Subcutaneous adipose tissue (tissue), 4 donors: ENCODE data around the gene ASL. TPM values are rescaled to one million over a fixed set of nuclear protein-coding genes. Genes with fewer than 3 reads are reported as not detected.

Experiments used
- CTCF ChIP-seq: fragments of 450-650 bp; IDR thresholded peaks from one replicate; pipeline ENCODE4 v1.5.1; 2016; ENCODE audit warnings: low read depth, mild to moderate bottlenecking, control low read depth, antibody characterized with exemption, moderate library complexity
- total RNA-seq, 4 donors: library from RNA; depleted of rRNA; stranded (reverse); fragments of >200 nt; gene quantifications; one replicate each; pipeline ENCODE4 v1.1.0, GENCODE V29; 2016

The ASL gene
- total RNA-seq, 4 donors from 2014 or later = 15.5 to 34.6 (median 30.7) TPM

GRCh38 chr7:66138994-66139752 is 63.6 kb downstream of the ASL start:
- no peak for TF ChIP-seq CTCF

- no peak for TF ChIP-seq CTCF
Measured at GRCh38 chr7:66140924-66141323, 65.3 kb downstream of the ASL start.

DNA sequence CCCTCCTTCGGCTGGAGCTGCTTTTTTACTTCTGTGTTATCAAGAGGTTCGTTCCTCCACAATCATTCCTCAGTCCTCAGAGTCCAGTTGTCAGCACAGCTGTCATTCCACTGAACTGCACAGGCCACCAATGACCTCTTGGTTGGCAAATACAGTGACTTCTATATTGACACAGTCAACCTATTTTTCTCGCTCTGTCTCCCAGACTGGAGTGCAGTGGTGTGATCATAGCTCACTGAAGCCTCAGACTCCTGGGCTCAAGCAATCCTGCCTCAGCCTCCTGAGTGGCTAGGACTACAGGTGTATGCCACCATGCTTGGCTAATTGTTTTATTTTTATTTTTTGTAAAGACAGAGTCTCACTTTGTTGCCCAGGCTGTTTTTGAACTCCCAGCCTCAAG is 66.7 kb downstream of the ASL start:
- no peak for TF ChIP-seq CTCF

DNA sequence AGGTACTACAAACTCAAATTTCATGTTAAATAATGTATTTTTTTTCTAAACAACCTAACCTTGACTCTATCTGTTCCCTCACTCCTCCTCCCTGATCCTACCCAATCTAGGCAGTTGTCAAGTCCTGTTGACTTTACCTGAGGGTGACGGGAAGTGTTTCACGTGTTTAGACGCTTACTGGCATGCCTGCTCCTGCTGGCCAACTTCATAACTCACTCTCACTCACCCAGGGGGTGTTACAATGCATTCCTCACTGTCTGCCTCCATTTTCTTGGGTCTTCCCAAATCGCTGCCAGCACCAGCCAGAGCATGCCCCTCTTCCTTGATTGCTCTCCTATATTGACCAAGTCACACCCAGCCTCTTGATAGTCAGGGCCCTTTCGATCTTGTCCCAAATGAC is 67.4 kb downstream of the ASL start:
- TF ChIP-seq CTCF = no peak

Other genes with a start within 250 kb of the ASL start
- 100 to 1,000 TPM in 1 of 4 donors, 10 to 100 TPM in 3; 73.3 to 117 (median 91.2) TPM for gene VKORC1L1, start 202.7 kb upstream of the ASL start, total RNA-seq
- 100 to 1,000 TPM in 1 of 4 donors, 10 to 100 TPM in 3; 34.1 to 104 (median 44.9) TPM for gene GUSB, start 93.6 kb upstream of the ASL start, total RNA-seq
- 10 to 100 TPM; 27.1 to 47.1 (median 37.0) TPM for gene CRCP, start 39.0 kb downstream of the ASL start, total RNA-seq
- 10 to 100 TPM; 20.7 to 41.3 (median 22.6) TPM for gene TPST1, start 129.5 kb downstream of the ASL start, total RNA-seq